Measurements from ENCODE around the gene SLC35F2. TPM values are rescaled to one million over a fixed set of nuclear protein-coding genes. Genes with fewer than 3 reads are reported as not detected.

SLC35F2 gene
- total and polyA plus RNA-seq, 2 experiments from 2014 or later = 13.0 to 14.8 TPM

GRCh38 chr11:107810875-107811274 lies 47.7 kb downstream of the SLC35F2 start:
- Histone ChIP-seq H3K4me3 (no peak overlapping the region), H3K27ac (no peak overlapping the region), H4K20me1 (ENCODE audit: insufficient read depth, poor library complexity, severe bottlenecking) (no peaks in the 10 kb centered on the region), H3K9me2 (replicated peaks; ENCODE audit: insufficient read depth) (no peaks in the 10 kb centered on the region), H3K9me3 (ENCODE audit: low read depth) (no peaks in the 10 kb centered on the region), H3K36me3 (replicated peaks; ENCODE audit: insufficient read depth, low read depth) (no peaks in the 10 kb centered on the region), H3K4me2 (no peak overlapping the region), H2AFZ (no peak overlapping the region), H3K27me3 (no peaks in the 10 kb centered on the region), H3K79me2 (no peaks in the 10 kb centered on the region), H3K4me1 (ENCODE audit: insufficient read depth) (no peaks in the 10 kb centered on the region)
- no peak for DNase-seq (ENCODE audit: low spot score)
- no peak for TF ChIP-seq EZH2phosphoT487 (IDR thresholded peaks at IDR 0.05; ENCODE audit: low read depth, severe bottlenecking, unreplicated experiment)
- TF ChIP-seq EZH2 (IDR thresholded peaks at IDR 0.05; ENCODE audit: borderline replicate concordance) = no peak
- no peak for TF ChIP-seq CTCF (IDR thresholded peaks at IDR 0.05; ENCODE audit: poor library complexity)

- Histone ChIP-seq H3K36me3 (replicated peaks; ENCODE audit: insufficient read depth, low read depth) (no peaks in the 10 kb centered on the region), H3K27me3 (no peaks in the 10 kb centered on the region), H3K79me2 (no peaks in the 10 kb centered on the region), H3K4me1 (ENCODE audit: insufficient read depth) (no peaks in the 10 kb centered on the region), H3K27ac (no peak overlapping the region), H3K4me2 (no peak overlapping the region), H3K9me2 (replicated peaks; ENCODE audit: insufficient read depth) (no peaks in the 10 kb centered on the region), H3K9me3 (ENCODE audit: low read depth) (no peaks in the 10 kb centered on the region), H4K20me1 (ENCODE audit: insufficient read depth, poor library complexity, severe bottlenecking) (no peaks in the 10 kb centered on the region), H2AFZ (no peak overlapping the region), H3K4me3 (no peak overlapping the region)
- WGBS (ENCODE audit: low lambda C conversion rate, missing lambda C conversion rate) = 65% methylated on average over 4 of the region's 4 CpGs
- no peak for TF ChIP-seq EZH2phosphoT487 (IDR thresholded peaks at IDR 0.05; ENCODE audit: low read depth, severe bottlenecking, unreplicated experiment)
- TF ChIP-seq EZH2 (IDR thresholded peaks at IDR 0.05; ENCODE audit: borderline replicate concordance) = no peak
- no peak for TF ChIP-seq CTCF (IDR thresholded peaks at IDR 0.05; ENCODE audit: poor library complexity)
- DNase-seq (ENCODE audit: low spot score) = no peak
These were observed 50.1 kb downstream of the SLC35F2 start for GRCh38 chr11:107808521-107808920.

GRCh38 chr11:107804971-107805370 lies 53.6 kb downstream of the SLC35F2 start:
- Histone ChIP-seq H3K4me3 (no peak overlapping the region), H3K27ac (no peak overlapping the region), H3K9me2 (replicated peaks; ENCODE audit: insufficient read depth) (no peaks in the 10 kb centered on the region), H3K4me2 (no peak overlapping the region), H3K36me3 (replicated peaks; ENCODE audit: insufficient read depth, low read depth) (no peaks in the 10 kb centered on the region), H3K4me1 (ENCODE audit: insufficient read depth) (no peaks in the 10 kb centered on the region), H3K9me3 (ENCODE audit: low read depth) (no peaks in the 10 kb centered on the region), H3K79me2 (no peaks in the 10 kb centered on the region), H2AFZ (no peak overlapping the region), H4K20me1 (ENCODE audit: insufficient read depth, poor library complexity, severe bottlenecking) (no peaks in the 10 kb centered on the region), H3K27me3 (no peaks in the 10 kb centered on the region)
- TF ChIP-seq CTCF (IDR thresholded peaks at IDR 0.05; ENCODE audit: poor library complexity) = no peak
- TF ChIP-seq EZH2 (IDR thresholded peaks at IDR 0.05; ENCODE audit: borderline replicate concordance) = no peak
- no peak for TF ChIP-seq EZH2phosphoT487 (IDR thresholded peaks at IDR 0.05; ENCODE audit: low read depth, severe bottlenecking, unreplicated experiment)
- no peak for DNase-seq (ENCODE audit: low spot score)

- no peak overlapping the region for H3K27ac ChIP-seq
- TF ChIP-seq EZH2 (IDR thresholded peaks at IDR 0.05; ENCODE audit: borderline replicate concordance) (no peak), CTCF (IDR thresholded peaks at IDR 0.05; ENCODE audit: poor library complexity) (no peak), EZH2phosphoT487 (IDR thresholded peaks at IDR 0.05; ENCODE audit: low read depth, severe bottlenecking, unreplicated experiment) (no peak)
These were observed 54.4 kb downstream of the SLC35F2 start for GRCh38 chr11:107804211-107804610.

More at GRCh38 chr11:107804211-107804610, 54.4 kb downstream of the SLC35F2 start:
- Histone ChIP-seq H3K4me1 (ENCODE audit: insufficient read depth) (no peaks in the 10 kb centered on the region), H4K20me1 (ENCODE audit: insufficient read depth, poor library complexity, severe bottlenecking) (no peaks in the 10 kb centered on the region), H3K27me3 (no peaks in the 10 kb centered on the region), H3K9me3 (ENCODE audit: low read depth) (no peaks in the 10 kb centered on the region), H3K4me2 (no peak overlapping the region), H2AFZ (no peak overlapping the region), H3K9me2 (replicated peaks; ENCODE audit: insufficient read depth) (no peaks in the 10 kb centered on the region), H3K4me3 (no peak overlapping the region), H3K79me2 (no peaks in the 10 kb centered on the region), H3K36me3 (replicated peaks; ENCODE audit: insufficient read depth, low read depth) (no peaks in the 10 kb centered on the region)
- no peak for DNase-seq (ENCODE audit: low spot score)
- WGBS (ENCODE audit: low lambda C conversion rate, missing lambda C conversion rate) = 52% methylated on average over 1 of the region's 1 CpG
